ENCODE results near the gene BRD8.

BRD8 gene

DNA sequence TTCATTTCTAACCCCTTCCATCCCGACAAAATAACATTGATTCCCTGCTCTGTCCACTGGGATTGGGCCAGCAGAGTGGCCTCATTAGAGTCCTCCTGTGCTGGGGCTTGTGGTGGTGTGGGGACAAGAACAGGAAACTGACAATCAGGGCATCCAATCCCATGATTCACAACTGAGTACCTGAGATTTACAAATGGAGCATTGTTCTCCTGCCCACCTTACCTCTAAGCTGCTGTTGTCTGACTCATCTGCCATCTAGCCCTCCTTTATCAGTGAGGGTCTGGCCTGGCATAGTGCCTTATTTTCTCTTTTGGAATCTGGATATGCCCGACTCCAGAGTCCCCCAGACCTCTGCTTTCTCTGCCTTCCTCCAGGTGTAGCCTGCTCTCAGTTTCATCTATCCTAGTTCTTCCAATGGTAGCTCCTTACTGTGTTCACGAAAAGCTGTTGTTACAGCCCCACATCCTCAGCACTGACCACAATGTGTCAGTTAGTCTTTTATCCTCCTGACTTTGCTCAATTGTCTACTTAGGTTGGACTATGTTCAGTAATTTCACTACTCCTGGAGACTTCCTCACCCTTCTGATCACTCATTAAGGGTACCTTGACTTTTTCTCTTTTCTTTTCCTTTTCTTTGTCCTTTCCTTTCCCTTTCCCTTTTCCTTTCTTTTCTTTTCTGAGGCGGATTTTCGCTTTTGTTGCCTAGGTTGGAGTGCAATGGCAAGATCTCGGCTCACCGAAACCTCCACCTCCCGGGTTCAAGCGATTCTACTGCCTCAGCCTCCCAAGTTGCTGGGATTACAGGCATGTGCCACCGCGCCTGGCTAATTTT lies 81.2 kb downstream of the BRD8 start:
- DNase-seq, result no peak

DNA sequence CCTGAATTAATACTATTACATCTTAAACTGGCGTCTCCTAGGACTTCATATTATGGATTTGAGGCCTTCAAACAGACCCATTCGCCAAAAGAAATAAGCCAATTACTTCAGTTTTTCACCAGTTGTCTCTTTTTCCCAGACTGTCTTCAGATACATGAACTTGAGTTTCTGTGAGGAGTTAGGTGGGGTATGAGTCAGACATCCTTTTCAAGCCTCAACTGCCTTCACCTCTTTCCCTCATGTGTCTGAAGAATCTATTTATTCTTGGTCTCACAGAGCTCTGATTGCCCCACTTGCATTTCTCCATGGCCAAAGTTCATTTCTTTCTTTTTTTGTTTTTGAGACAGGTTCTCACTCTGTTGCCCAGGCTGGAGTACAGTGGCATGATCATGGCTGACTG lies 82.1 kb downstream of the BRD8 start:
- DNase-seq, result no peak

DNA sequence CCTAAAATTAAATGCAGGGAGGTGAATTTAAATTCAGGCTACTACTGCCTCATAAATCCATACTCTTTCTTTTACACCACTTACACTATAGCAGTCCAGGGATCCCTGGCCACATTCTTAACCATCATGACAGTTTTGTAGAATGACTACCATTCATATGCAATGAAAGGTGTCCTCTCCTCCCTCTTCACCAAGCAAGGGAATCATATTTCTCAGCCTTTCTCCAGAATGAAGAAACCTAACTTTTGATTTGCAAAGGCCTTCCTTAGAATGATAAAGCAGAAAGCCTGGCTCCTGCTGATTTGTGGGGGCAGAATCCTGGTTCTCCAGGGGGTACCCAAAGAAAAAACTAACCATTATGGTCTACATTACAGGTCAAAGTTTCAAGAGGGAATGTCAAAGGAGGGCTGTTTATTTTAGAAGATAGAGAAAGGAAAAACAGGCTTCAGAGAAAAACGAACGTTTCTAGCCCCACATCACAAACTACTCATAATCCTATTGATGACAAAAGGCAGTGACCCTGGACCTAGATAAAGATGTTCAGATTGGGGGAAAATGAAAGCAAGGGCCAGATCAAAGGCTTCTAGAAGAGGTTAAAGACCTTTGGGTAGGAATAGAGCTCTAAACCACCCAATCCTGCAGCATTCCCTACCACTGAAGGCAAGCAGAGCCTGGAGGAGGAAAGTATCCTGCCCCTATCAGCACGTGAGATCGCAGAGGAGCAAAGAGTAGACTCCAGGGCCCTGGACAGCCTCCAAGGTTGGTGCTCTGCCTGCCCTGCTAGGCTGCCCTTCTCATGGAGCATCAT lies 83.1 kb downstream of the BRD8 start:
- DNase-seq, result no peak

DNA sequence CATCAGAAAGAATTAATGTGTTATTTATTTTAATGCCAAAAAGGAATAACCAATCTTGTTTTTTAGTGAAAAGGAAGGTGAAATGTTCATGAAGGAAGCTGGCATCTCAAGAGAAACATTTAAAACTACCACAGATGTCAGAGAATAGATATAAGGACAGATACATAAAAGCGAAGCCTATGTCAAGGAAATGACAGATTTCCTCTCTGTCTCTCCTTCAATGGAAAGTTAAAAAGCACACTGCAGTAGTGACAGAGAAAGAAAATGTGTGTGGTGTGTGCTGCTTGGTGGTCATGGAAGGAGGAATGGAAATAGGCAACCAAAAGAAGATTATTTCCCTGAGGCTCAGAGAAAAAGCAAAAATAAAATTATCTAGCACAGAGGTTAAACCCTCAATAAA lies 85.4 kb downstream of the BRD8 start:
- DNase-seq, result no peak

DNA sequence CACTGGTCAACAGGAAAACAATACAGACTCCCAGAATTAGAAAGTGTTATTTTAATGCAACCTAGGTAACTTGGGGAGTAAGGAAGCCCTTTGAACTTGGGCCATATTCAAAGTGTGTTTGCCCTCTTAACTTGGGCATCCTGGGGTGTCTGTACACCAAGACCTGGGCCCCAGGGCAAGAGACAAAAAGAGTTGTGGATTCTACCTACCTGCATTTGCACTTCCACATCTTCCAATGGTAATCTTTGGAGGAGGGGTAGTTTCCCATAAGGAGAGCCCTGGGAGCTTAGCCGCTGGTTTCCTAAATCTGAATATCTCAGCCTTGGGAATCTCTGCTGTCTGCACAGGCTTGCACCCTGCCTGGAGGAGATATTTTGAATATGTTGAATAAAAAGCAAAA lies 86.1 kb downstream of the BRD8 start:
- no peak for DNase-seq

DNA sequence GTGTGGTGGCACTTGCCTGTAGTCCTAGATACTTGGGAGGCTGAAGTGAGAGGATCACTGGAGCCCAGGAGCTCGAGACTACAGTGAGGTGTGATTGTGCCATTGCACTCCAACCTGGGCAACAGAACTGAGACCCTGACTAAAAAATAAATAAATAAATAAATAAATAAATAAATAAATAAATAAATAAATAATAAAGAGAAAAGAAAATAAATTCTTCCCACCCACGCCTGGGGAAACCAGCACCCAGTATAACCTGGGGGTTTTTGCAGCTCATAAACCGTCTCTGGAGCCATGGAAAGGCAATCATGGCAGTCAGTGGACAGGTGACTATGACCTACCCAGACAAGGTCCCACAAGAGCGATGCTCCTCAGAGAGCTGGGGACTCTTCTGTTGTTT lies 86.7 kb downstream of the BRD8 start:
- no peak for DNase-seq
